SIG-M5 treated with dmso at 0.1 percent for 504 hours (cell line): Measurements from ENCODE around the gene GLB1L3.
"Not testable (repeated sequence)": the region's sequence is repeated elsewhere in the genome, so short reads cannot be mapped to it uniquely, and the experiment has no call there.

Source experiments
- DNase-seq: peaks from one replicate; lab custom pipeline; 2025; ENCODE audit not compliant: unreplicated experiment; lab: John Stamatoyannopoulos, UW

GLB1L3 gene

DNA sequence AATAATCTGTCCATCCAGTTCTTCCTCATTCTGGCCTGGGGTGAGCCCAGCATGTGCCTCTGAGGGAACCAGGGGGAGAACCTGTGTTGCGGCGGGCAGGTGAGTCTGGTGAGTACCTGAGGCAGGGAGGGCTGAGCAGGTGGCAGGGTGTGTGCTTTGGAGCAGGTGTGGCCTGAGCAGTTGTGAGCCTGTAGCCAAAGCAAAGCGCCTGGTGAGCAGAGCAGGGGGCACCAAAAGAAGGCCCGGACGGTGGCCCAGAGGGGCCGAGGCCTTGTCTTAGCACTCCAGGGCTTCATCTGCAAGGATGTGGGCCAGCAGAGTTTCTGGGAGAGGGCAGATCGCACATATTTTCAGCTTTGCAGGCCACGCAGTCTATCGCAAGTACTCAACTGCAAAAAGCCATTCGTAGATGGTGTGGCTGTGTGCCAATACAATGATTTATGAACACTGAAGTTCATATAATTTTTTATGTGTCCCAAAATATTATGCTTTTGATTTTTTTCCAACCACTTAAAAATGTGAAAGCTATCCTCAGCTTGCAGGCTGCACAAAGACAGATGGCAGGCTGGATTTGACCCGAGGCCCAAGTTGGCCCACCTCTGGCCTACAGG, 64.3 kb downstream of the GLB1L3 start:
- no peak for DNase-seq

DNA sequence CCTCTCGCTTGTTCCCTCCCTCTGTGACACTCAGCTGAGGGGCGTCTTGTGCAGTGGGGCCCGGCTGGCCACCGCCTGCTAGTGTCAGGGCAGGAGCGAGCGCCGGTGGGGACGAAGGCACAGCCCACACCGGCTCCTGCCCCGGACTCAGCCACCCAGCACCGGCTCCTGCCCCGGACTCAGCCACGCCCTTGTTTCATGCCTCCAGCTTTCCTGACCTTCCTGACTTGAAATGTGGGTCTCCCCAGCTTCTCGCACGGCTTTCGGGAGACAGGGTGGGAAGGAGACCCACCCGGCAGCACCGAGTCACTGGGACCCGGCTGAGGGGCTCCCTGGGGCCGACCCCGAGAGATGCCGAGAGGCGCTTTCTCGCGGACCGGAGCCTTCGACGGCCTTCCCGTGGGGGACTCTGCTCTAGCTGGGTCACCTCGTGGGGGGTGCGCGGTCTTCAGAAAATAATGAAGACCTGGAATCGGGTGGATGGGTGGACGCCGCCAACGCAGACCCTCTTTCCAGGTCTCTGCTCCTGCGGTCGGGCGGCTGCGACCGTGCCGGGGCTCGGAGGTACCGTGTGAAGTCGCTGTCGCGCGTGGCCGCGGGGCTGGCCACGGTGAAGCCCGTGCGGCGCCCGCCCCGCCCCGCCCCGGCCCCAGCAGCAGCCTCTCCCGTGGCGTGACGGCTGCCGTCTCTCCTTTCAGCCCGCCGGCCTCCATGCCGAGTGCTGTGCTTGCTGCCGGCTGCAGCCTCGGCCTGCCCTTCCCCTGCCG, 65.8 kb downstream of the GLB1L3 start:
- DNase-seq = no peak

GRCh38 chr11:134342572-134343340, 66.6 kb downstream of the GLB1L3 start:
- no peak for DNase-seq

GRCh38 chr11:134343646-134344045, 67.5 kb downstream of the GLB1L3 start:
- DNase-seq = no peak

GRCh38 chr11:134344497-134345236, 68.5 kb downstream of the GLB1L3 start:
- not testable (repeated sequence) for DNase-seq

- DNase-seq = no peak
Observed at GRCh38 chr11:134345237-134345550, 69.0 kb downstream of the GLB1L3 start.

- no peak for DNase-seq
Observed at GRCh38 chr11:134346101-134346975, 70.2 kb downstream of the GLB1L3 start.

DNA sequence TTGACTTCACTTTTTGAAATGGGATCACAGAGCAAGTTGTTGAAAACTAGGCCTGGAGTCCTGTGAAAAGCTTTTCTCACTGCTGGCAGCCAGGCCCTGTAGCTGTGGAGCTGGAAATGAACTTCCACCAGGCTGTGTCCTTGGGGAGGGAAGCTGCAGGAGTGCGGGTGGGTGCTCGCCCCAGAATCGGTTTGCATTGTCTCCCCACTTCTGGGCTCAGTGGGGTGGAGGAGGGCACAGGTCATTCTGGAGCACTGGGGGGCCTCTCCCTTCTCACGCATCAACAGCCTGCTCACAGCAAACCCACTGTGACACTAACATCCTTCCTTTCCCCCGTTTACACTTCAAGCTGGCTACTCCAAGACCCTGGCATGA, 70.8 kb downstream of the GLB1L3 start:
- no peak for DNase-seq

DNA sequence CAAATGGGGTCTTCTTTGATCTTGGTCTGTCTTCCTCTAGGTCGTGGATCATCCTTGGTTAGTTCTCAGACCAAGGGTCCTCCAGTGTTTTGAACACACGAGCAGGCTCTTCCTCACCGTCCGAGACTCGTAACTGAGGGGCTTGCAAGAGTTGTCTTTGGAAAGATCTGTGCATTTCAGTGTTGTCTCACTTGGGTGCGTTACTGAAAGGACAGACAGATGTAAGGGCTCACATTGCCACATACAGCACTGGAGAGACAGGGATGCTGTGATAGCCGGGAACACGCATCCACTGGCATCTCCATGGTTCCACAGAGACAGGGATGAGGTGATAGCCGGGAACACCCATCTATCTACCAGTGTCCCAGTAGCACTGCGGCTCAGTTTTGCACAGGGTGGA, 71.3 kb downstream of the GLB1L3 start:
- no peak for DNase-seq

DNA sequence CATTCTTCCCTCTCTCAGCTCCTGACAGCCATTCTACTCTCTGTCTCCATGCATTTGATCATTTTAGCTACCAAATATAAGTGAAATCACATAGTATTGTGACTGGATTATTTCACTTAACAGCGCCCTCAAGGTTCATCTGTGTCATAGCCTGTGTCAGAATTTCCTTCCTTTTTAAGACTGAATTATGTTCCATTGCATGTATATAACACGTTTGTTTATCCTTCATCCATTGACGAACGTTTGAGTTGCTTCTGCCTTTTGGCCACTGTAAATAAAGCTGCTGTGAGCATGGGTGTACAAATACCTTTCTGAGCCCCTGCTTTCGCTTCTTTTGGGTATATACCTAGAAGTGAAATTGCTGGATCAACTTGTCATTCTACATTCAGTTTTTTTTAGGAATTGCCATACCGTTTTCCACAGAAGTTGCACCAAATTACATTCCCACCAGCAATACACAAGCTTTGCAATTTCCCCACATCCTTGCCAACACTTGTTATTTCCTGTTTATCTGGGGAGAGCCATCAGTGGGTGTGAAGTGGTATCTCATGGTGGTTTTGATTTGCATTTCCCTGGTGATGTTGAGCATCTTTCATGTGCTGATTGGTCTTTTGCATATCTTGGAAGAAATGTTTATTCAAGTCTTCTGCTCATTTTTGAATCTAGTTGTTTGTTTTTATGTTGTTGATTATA, 73.1 kb downstream of the GLB1L3 start:
- DNase-seq = no peak

- no peak for DNase-seq
Observed at GRCh38 chr11:134349802-134350355, 73.7 kb downstream of the GLB1L3 start.

- no peak for DNase-seq
Observed at GRCh38 chr11:134350381-134350780, 74.2 kb downstream of the GLB1L3 start.

DNA sequence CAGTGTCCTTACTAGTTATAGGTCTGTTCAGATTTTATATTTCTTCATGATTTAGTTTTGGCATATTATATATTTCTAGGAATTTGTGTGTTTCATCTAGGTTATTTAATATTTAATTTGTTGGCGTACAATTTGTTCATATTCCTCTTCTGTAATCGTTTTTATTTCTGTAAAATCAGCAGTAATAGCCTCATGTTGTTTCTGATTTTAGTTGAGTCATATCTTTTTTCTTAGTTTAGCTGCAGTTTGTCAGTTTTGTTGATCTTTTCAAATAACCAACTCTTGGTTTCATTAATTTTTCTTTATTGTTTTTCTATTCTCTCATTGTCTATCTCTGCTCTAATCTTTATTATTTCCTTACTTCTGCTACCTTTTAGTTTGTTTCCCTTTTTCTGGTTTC, 75.9 kb downstream of the GLB1L3 start:
- DNase-seq = no peak

DNA sequence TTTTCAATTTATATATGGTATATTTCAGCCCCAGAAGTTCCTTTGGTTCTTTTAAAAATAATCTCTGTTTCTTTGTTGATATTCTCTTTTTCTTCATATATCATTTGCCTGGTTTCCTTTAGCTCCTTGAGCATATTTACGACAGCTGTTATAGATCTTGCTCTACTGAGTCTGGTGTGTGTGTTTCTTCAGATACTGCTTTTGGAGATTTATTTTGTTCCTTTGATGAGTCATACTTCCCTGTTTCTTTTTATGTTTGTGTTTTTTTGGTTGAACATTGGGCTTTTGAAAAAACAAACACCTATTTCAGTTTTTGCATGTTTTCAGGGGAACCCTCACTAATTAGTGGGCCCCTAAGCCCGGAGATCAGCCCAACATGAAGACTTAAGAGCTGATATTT, 79.0 kb downstream of the GLB1L3 start:
- DNase-seq = no peak

- DNase-seq = no peak
Observed at GRCh38 chr11:134355656-134356055, 79.5 kb downstream of the GLB1L3 start.

DNA sequence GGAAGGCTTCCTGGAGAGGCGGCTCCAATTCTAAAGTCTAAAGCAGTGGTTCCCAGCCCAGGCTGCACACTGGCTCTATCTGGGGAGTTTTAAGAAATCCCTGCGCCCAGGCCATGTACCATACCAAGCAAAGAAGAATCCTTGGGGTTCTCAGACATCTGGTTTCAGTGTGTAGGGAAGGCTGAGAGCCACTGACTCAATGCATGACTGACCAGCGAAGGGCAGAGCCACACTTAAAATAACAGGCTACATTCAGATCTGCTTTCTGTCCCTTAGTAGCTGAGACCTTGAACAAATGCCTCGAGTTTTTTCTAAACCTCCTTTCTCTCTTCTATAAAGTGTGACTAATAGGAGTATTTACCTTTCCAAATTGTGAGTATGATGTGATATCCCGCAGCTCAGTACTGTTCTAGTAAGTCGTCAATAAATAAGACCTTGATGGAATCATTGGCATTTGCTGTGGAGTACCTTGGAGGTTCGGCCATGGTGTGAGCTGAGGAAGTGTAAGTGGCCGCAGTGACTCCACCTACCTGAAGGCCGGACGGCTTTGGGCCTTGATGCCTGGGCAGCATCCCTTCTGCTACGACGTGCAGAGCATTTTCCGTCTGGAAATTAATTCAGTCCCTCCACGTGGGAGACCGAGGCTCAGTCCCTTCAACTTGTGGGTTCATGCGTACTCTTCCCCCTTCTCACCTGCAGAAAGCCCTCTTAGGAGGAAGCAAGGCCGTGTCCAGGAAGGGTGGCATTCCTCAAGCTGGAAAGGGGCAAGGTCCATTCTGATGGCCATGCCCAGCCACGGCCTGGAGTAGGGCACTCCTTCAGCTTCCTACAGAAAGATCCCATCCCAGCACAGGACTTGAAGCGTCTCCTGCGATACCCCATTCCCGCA, 80.7 kb downstream of the GLB1L3 start:
- DNase-seq = no peak

DNA sequence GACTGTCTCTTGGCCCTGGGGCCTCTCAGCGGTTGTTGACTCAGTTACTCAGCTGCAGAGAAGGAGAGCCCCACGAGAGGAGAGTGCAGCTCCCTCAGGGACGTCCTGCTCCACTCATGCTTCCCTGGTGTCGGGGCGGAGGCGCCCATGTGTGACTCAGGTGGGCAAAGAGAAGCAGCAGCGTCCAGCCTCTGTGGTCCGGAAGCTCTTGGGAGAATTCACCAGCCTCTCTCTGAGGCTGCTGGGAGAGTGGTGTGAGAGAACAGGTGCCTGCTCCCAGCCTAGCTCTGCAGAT, 81.3 kb downstream of the GLB1L3 start:
- no peak for DNase-seq

DNA sequence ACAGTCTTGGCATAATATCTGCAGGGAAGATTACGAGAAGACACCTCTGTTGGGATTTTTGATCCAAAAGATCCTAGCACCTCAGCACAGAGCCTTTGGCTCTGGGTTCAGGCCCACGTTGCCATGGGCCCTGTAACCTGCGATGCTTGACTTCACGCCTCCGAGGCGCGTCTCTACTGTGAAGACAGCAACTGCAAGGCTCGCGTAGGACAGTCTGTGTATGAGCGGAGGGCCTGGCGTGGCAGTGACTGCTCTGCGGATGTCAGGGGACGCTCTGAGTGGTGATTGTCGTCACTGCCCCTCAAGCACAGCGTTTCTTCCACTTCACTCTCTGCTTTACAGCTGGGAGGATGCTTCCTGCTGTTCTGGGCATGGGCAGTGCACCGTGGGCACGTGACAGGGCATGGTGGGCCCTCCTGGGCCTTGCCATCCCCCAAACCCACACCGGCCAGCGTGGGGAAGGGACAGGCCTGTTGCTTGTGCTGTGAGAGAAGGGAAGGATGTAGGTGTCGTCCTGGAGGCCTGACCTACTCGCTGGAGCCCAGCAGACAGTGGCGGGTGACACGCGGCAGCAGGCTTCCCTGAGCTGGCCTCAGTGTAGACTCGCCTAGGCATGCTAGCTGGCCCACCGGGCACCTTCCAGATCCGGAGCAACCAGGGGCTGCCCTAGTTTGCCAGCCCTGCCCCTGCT, 82.1 kb downstream of the GLB1L3 start:
- no peak for DNase-seq
